Superior temporal gyrus (tissue), 1 donor: ENCODE data around the gene ITPR3.

Experiments
- DNase-seq: peaks from one replicate; pipeline ENCODE4 v3.0.0-alpha.2; 2016; ENCODE audit errors: extremely low spot score

The ITPR3 gene

GRCh38 chr6:33735216-33735615, 114.1 kb downstream of the ITPR3 start:
- DNase-seq, result no peak

DNA sequence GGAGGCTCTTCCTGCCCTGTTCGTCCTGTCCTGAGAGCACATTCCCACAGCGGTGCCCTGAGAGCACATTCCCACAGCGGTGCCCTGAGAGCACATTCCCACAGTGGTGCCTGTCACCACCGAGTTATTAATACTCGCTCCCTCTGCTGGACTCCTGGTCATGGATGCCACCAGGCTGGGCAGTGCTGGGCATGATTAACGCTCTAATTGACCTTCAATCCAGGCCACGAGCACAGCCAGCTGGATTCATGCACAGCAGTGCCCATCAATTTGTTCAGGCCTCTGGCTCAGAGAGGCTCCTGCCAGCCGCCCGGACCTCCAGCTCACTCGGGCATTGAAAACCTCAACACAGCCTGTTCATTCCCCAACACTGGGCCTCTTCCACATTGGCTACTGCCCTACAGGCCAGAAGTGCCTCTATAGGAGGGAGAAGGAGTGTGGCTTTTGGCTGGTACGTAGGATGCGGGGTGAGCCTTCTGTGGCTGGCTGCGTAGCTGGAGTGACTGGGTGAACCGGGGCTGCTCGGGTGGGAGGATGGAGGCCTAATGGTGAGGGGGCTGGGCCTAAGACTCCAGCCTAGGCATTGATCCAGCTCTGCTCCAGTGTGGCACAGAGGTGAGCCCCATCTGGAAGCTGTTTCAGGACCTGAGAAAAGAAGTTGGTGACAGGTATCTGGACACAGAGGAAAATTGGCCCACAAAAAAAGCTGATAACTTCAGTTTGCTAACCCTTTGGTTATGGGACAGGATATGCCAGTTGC, 116.3 kb downstream of the ITPR3 start:
- no peak for DNase-seq

DNA sequence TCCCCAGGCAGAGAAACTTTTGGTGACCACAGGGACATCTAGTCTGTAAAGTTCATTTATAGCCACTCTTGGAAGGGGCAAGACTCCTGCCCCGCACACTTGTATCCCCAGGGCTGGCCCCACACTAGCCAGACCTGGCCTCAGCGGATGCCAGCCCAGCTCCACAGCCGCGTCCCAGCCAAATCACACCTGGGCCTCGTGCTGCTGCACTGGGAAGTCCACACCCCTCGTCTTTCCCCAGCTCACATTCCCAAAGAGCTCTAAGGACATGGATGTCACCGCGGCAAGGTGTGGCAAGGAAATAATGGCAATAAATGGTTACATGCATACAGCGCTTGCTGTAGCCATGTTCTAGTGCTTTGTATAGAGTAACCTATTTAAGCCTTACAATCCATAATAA, 117.0 kb downstream of the ITPR3 start:
- no peak for DNase-seq

- no peak for DNase-seq
Observed at GRCh38 chr6:33738879-33739278, 117.8 kb downstream of the ITPR3 start.

DNA sequence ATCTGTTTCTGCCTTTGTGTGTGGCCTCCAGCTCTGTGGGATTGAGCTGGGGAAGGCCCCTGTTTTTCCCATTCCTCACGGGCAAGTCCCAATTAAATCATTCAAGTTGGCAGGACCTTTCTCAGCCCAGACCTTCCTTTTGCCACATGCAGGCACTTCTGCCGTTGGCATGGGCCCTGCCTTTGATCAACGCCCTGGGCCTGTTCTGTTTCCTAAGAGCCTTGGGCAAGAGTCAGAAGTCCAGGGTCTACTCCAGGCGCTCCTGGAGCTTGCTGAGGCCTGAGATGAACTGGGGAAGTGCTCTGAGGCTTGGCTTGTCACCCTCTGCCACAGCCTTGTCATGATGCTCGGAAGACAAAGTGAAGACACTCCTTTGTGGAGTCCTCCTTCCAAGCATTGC, 118.4 kb downstream of the ITPR3 start:
- no peak for DNase-seq

DNA sequence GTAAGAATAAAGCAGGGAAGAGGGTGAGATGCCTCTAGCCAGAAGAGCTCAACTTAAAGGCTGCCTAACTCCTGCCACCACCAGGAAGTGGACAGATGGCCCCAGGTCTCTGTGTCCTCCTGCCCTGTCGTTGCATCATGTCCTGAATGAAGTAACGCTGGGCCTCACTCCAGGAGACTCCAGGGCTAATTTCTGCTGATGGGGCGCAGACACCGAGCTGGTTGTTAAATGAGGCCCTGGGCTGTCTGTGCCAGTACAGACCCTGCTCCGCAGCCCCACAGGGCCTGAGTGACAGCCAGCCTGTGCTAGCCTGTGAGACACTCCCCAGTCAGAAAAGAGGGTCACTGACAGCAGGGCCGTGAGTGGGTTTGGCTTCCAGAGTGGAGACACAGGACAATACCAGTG, 119.1 kb downstream of the ITPR3 start:
- no peak for DNase-seq

DNA sequence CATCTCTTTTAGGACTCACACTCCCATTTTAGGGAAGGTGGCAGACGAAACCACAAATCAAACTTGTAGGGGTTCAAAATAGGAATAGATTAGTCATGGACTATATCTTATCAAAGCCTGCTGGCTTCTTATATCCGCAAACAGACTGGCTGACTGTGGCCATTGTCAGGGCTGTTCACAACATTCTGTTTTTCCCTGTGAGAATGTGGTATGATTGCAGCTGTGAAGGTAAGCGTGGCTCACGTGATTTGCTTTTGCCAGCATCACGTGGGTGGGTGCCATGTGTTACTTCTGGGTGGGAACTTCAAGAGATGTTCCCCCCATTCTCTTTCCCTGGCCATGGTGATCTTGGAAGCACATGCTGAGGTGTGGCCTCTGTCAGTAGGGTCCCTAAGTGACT, 119.7 kb downstream of the ITPR3 start:
- no peak for DNase-seq

GRCh38 chr6:33742092-33742491, 121.0 kb downstream of the ITPR3 start:
- DNase-seq, result no peak

- no peak for DNase-seq
Observed at GRCh38 chr6:33742837-33743236, 121.7 kb downstream of the ITPR3 start.

- DNase-seq, result peak; percentile 92
Observed at GRCh38 chr6:33744001-33744848, 123.1 kb downstream of the ITPR3 start.

DNA sequence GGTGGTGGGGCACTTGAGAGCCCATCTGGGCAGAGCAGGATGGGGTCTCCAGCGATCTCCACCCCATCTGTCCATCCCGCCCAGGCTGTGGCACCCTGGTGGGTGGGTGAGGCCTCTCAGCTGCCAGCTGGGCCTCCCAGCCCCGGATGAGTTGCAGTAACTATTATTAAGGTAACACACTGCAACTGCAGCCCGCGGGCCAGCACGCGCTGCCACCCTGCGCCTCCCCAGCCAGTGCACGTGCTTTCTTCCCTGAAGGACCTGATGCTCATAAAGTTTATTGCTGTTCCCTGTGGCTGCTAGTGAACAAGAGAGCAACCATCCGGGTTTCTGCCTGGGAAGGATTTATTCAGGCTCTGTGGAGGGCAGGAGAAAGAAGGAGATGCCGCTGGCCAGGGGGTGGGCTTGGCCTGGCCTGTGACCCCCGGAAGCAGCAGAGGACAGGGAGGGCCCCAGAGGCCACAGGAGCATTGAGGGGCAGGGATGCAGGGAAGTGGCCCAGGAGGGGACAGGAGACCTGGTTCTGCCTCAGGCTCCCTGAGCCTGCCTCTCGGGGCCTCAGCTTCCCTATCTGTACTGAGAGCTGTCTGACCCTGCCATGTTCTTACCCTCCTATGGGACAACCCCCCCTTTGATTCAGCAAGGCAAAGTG, 123.9 kb downstream of the ITPR3 start:
- no peak for DNase-seq

- DNase-seq, result peak; percentile 36
Observed at GRCh38 chr6:33745548-33745947, 124.4 kb downstream of the ITPR3 start.
